GM19099 (cell line): ENCODE data around the gene UGCG.

Experiments
- POLR2A ChIP-seq: IDR thresholded peaks from 3 replicates; pipeline ENCODE4 v1.6.1; 2011; ENCODE audit warnings: low read depth; ENCODE audit not compliant: insufficient read length; ENCODE audit errors: extremely low read depth

The UGCG gene

DNA sequence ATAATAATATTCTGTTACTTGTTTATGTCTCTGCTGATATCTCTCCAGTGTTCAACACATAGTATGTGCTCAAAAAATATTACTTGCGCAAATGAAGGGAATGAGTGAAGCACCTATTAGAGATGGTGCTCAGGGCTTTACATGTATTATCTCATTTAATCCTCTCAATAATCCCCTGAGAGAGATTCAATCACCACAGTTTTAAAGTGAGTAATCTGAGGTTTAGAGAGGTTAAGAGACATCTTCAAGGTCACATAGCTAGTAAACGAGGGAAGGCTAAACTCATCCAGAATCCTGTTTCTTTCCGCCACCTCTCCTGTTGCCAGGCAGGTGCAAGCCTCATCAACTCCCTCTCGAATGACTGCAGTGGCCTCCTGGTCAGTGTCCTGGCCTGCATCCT lies 82.0 kb downstream of the UGCG start:
- no peak for TF ChIP-seq POLR2A

DNA sequence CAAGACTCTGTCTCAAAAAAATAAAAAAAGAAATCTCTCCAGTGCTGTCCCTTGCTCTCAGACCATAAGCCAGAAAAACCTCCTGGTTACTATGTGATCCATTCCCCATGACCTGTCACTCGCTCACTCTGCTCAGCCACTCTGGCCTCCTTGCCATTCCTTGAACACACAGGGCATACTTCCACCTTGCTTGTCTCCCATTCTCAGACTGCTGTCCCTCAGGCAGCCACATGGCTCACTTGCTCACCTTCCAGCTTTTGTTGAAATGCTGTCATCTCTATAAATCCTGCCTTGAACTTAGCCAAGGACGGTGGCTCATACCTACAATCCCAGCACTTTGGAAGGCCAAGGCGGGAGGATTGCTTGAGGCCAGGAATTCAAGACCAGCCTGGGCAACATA lies 82.9 kb downstream of the UGCG start:
- no peak for TF ChIP-seq POLR2A

DNA sequence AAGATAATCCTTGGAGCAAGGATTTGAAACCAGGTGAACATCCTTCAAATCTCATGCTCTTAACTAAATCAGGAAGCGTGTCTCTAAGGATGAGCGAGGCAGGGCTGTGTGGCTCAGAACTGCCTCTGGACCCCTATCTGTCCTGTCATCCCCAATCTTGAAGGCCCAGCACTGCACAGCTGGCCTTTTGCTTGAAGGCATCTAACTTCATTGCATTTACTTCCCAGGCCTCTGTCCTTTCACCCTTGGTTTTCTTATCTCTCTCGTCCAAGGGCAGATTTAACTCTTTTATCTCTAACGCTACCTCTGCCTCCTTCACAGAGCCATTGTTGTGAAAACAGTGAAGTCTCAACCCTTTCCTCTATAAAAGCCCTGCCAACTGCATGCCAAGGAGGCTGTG lies 83.8 kb downstream of the UGCG start:
- no peak for TF ChIP-seq POLR2A

DNA sequence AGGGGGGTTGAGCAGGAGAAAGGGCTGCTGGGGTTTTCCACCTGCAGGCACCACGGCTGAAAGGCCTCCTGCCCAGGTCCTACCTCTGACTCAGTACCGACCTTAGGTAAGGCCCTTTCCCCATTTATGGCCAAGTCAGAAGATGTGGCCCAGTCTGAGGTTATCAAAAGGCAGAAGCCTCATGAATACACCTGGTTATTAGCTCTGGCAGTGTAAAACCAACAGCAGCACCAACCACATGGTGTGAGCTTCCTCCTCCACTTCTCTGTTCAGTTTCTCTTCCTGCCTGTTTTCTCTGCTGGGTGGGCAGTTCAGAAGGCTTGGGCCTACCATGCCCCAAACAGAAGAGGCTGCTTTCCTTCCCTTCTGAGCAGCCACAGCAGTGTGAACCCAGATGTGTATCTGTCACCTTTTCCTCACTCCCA lies 86.9 kb downstream of the UGCG start:
- peak; percentile 56 for TF ChIP-seq POLR2A

DNA sequence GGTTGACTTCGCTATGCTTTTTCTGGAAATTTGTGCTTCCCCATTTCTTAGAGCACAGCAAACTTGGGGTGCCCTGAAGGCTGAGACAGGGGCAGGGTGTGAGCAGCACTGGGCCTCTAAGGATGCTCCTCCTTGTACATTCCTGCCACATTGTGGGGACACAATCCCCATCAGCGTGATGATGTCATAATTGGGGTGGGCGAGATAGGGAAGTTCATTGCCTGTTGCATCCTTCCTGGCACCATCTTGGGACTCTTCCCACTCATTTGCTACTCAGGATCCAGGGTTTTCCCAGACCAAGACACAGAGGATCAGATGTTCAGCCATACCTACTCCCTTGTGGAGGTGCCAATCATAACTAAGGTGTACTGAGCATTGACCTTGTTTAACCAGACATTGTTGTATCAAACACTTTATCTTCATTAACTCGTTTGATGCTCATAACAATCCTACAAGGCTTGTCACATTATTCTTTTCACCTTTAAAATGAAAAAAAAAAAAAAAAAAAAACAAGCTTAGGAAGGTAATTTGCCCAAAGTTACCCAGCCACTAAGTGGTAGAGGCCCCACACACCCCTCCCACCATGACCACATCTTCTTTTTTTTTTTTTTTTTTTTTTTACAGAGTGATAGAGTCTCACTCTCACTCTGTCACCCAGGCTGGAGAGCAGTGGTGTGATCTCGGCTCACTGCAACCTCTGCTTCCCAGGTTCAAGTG lies 87.6 kb downstream of the UGCG start:
- no peak for TF ChIP-seq POLR2A
